Stimulated activated naive CD8-positive, alpha-beta T cell treated with anti-CD3 and anti-CD28 coated beads, Interleukin-15, amount 100 ng/mL, for 72 hours (primary cell): ENCODE data around the gene COG4.
"Not testable (repeated sequence)": the region's sequence is repeated elsewhere in the genome, so short reads cannot be mapped to it uniquely, and the experiment has no call there.

ENCODE experiments used
- ATAC-seq: fragments of 150-1000 bp; cut with Tn5 transposase; 2 replicates; pipeline ENCODE4 v1.10.0; 2021; ENCODE audit warnings: mild to moderate bottlenecking, moderate library complexity
- DNase-seq, 2 donors: peaks; one replicate each; pipeline ENCODE4 v3.0.0; 2021 to 2022
- H3K27ac Mint-ChIP-seq, 2 donors: one replicate each; pipeline ENCODE4 v1.8.0; 2022; ENCODE audit warnings: mild to moderate bottlenecking in 2 of 2, mixed read lengths in 2 of 2, moderate library complexity in 2 of 2
- H3K27me3 Mint-ChIP-seq: one replicate; pipeline ENCODE4 v1.8.0; 2022; ENCODE audit warnings: mixed read lengths
- H3K4me1 Mint-ChIP-seq: one replicate; pipeline ENCODE4 v1.8.0; 2022; ENCODE audit warnings: mild to moderate bottlenecking, mixed read lengths
- H3K4me3 Mint-ChIP-seq, 2 donors: one replicate each; pipeline ENCODE4 v1.8.0; 2022; ENCODE audit warnings: mild to moderate bottlenecking in 2 of 2, mixed read lengths in 2 of 2, moderate library complexity in 1 of 2
- H3K9me3 Mint-ChIP-seq, 2 donors: one replicate each; pipeline ENCODE4 v1.8.0; 2022; ENCODE audit warnings: mixed read lengths in 2 of 2

COG4 gene

GRCh38 chr16:70548936-70549335 lies 25.6 kb upstream of the COG4 start:
- no peaks in the 10 kb centered on the region for H3K9me3 Mint-ChIP-seq
- peak overlapping the region in 1 of 2 donors; percentile 57 for H3K27ac Mint-ChIP-seq
- no peak for ATAC-seq
- H3K27me3 Mint-ChIP-seq, result no peaks in the 10 kb centered on the region
- H3K4me1 Mint-ChIP-seq, result peaks cover 23% of the 10 kb centered on the region
- no peak overlapping the region for H3K4me3 Mint-ChIP-seq
- DNase-seq, result no peak

GRCh38 chr16:70544548-70544947 lies 21.2 kb upstream of the COG4 start:
- Mint-ChIP-seq H3K27ac (no peak overlapping the region), H3K27me3 (no peaks in the 10 kb centered on the region), H3K4me3 (no peak overlapping the region), H3K4me1 (peaks cover 16% of the 10 kb centered on the region), H3K9me3 (no peaks in the 10 kb centered on the region)
- DNase-seq, result no peak
- ATAC-seq, result no peak

- no peak for DNase-seq
Measured at GRCh38 chr16:70540994-70541393, 17.6 kb upstream of the COG4 start.

GRCh38 chr16:70534971-70535370 lies 11.6 kb upstream of the COG4 start:
- H3K27me3 Mint-ChIP-seq, result no peaks in the 10 kb centered on the region
- ATAC-seq (no peak), DNase-seq (no peak)
- H3K4me1 Mint-ChIP-seq, result peaks cover 39% of the 10 kb centered on the region
- H3K27ac Mint-ChIP-seq, result peak overlapping the region in 1 of 2 donors; percentile 31
- H3K4me3 Mint-ChIP-seq, result no peak overlapping the region
- no peaks in the 10 kb centered on the region for H3K9me3 Mint-ChIP-seq

More at GRCh38 chr16:70540994-70541393, 17.6 kb upstream of the COG4 start:
- Mint-ChIP-seq H3K27ac (no peak overlapping the region), H3K27me3 (no peaks in the 10 kb centered on the region), H3K4me1 (peaks cover 11% of the 10 kb centered on the region), H3K9me3 (no peaks in the 10 kb centered on the region), H3K4me3 (no peak overlapping the region)
- no peak for ATAC-seq

GRCh38 chr16:70529954-70530353 lies 6.6 kb upstream of the COG4 start:
- H3K9me3 Mint-ChIP-seq, H3K4me3 Mint-ChIP-seq, ATAC-seq, H3K27ac Mint-ChIP-seq, DNase-seq, H3K27me3 Mint-ChIP-seq: not testable (repeated sequence)
- peaks cover 62% of the 10 kb centered on the region for H3K4me1 Mint-ChIP-seq

GRCh38 chr16:70529051-70529777 lies 5.9 kb upstream of the COG4 start:
- H3K9me3 Mint-ChIP-seq, result no peaks in the 10 kb centered on the region
- H3K4me3 Mint-ChIP-seq, result peak overlapping the region; percentile 78 to 81
- no peak for ATAC-seq
- H3K27me3 Mint-ChIP-seq, result no peaks in the 10 kb centered on the region
- H3K4me1 Mint-ChIP-seq, result peaks cover 54% of the 10 kb centered on the region
- peak overlapping the region; percentile 74 to 89 for H3K27ac Mint-ChIP-seq
- no peak for DNase-seq

- H3K27me3 Mint-ChIP-seq, result no peaks in the 10 kb centered on the region
- DNase-seq (no peak), ATAC-seq (peak; percentile 65)
- peak overlapping the region in 1 of 2 donors; percentile 1 for H3K27ac Mint-ChIP-seq
- H3K4me1 Mint-ChIP-seq, result peaks cover 48% of the 10 kb centered on the region
- H3K9me3 Mint-ChIP-seq, result no peaks in the 10 kb centered on the region
- H3K4me3 Mint-ChIP-seq, result peak overlapping the region; percentile 81 to 96
Measured at GRCh38 chr16:70527315-70527996, 4.1 kb upstream of the COG4 start.

- peaks cover 56% of the 10 kb centered on the region for H3K4me1 Mint-ChIP-seq
Measured at GRCh38 chr16:70526403-70526802, 3.0 kb upstream of the COG4 start.

GRCh38 chr16:70524399-70524825 lies 1.1 kb upstream of the COG4 start:
- peak; percentile 31 to 37 for DNase-seq
- not testable (repeated sequence) for ATAC-seq, H3K27me3 Mint-ChIP-seq, H3K9me3 Mint-ChIP-seq
- peaks cover 68% of the 10 kb centered on the region for H3K4me1 Mint-ChIP-seq
- peak overlapping the region; percentile 100 for H3K27ac Mint-ChIP-seq
- H3K4me3 Mint-ChIP-seq, result peak overlapping the region; percentile 91 to 96

More at GRCh38 chr16:70526403-70526802, 3.0 kb upstream of the COG4 start:
- no peaks in the 10 kb centered on the region for H3K27me3 Mint-ChIP-seq
- H3K27ac Mint-ChIP-seq, result peak overlapping the region in 1 of 2 donors; percentile 3
- H3K4me3 Mint-ChIP-seq, result peak overlapping the region; percentile 81 to 96
- ATAC-seq, result no peak
- DNase-seq, result no peak
- H3K9me3 Mint-ChIP-seq, result no peaks in the 10 kb centered on the region

- DNase-seq, result peak; percentile 81
- peaks cover 63% of the 10 kb centered on the region for H3K4me1 Mint-ChIP-seq
- H3K27ac Mint-ChIP-seq, result peak within 1 kb of the TSS; percentile 100
- peak within 1 kb of the TSS; percentile 91 to 96 for H3K4me3 Mint-ChIP-seq
- H3K9me3 Mint-ChIP-seq, result no peaks in the 10 kb centered on the region
- H3K27me3 Mint-ChIP-seq, result no peaks in the 10 kb centered on the region
- peak; percentile 66 for ATAC-seq
Measured at GRCh38 chr16:70523743-70524398, 517 bp upstream of the COG4 start, which contains the start of gene SF3B3. TSS of gene SF3B3 (plus strand) at chr16:70523816. CDS start at chr16:70526657, 2,841 bp downstream.

- no peak for DNase-seq
- Mint-ChIP-seq H3K9me3 (no peaks in the 10 kb centered on the region), H3K4me1 (peaks cover 49% of the 10 kb centered on the region), H3K27ac (peak overlapping the region; percentile 100), H3K4me3 (peak overlapping the region; percentile 91 to 96), H3K27me3 (no peaks in the 10 kb centered on the region)
- no peak for ATAC-seq
Measured at GRCh38 chr16:70522216-70523075, 908 bp downstream of the COG4 start.

- H3K27me3 Mint-ChIP-seq, result no peaks in the 10 kb centered on the region
- H3K4me1 Mint-ChIP-seq, result peaks cover 35% of the 10 kb centered on the region
- ATAC-seq (peak; percentile 78), DNase-seq (peak; percentile 16)
- H3K9me3 Mint-ChIP-seq, result no peaks in the 10 kb centered on the region
- peak overlapping the region; percentile 45 to 73 for H3K4me3 Mint-ChIP-seq
- peak overlapping the region in 1 of 2 donors; percentile 34 for H3K27ac Mint-ChIP-seq
Measured at GRCh38 chr16:70520612-70521297, 2.6 kb downstream of the COG4 start.

GRCh38 chr16:70512456-70512855 lies 10.9 kb downstream of the COG4 start:
- Mint-ChIP-seq H3K27ac (no peak overlapping the region), H3K4me3 (no peak overlapping the region), H3K27me3 (no peaks in the 10 kb centered on the region), H3K9me3 (no peaks in the 10 kb centered on the region), H3K4me1 (peaks cover 8% of the 10 kb centered on the region)
- DNase-seq (no peak), ATAC-seq (no peak)

- H3K27me3 Mint-ChIP-seq, result no peaks in the 10 kb centered on the region
- DNase-seq (no peak), ATAC-seq (no peak)
- no peak overlapping the region for H3K4me3 Mint-ChIP-seq
- peak overlapping the region in 1 of 2 donors; percentile 40 for H3K27ac Mint-ChIP-seq
- no peaks in the 10 kb centered on the region for H3K9me3 Mint-ChIP-seq
- H3K4me1 Mint-ChIP-seq, result peaks cover 8% of the 10 kb centered on the region
Measured at GRCh38 chr16:70511833-70512232, 11.5 kb downstream of the COG4 start.
